Activated CD4-positive, alpha-beta T cell treated with anti-CD3 and anti-CD28 coated beads, Interleukin-10, Interleukin-2, amounts not matched to agents 100 ng/mL and 50 ng/mL, durations not matched to agents 16 hours and 8 hours (primary cell): ENCODE measurements around the gene TRIM16.
"Not testable (repeated sequence)": the region's sequence is repeated elsewhere in the genome, so short reads cannot be mapped to it uniquely, and the experiment has no call there.

ENCODE experiments used
- DNase-seq: peaks from one replicate; pipeline ENCODE4 v3.0.0-alpha.2; 2020

Gene TRIM16

GRCh38 chr17:15592960-15593359 is 91.2 kb downstream of the TRIM16 start:
- not testable (repeated sequence) for DNase-seq

DNA sequence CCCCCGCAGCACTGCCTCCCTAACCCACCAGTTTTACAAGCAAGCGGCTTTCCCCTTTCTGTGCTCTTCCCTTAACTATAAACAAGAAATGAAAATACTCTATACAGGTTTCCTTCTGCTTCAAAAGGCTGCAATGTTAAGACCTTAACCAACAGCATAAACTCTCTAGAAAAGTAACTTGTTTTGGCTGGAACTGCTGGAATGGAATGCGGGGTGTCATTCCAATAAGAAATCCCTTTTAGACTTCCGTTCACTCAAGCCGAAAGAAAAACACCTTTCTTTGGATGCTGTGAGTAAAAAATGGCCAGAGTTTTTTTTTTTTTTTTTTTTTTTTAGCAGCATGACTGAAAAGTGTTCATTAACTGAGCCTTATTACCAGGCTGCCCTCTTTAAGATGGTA is 92.1 kb downstream of the TRIM16 start:
- DNase-seq = not testable (repeated sequence)

DNA sequence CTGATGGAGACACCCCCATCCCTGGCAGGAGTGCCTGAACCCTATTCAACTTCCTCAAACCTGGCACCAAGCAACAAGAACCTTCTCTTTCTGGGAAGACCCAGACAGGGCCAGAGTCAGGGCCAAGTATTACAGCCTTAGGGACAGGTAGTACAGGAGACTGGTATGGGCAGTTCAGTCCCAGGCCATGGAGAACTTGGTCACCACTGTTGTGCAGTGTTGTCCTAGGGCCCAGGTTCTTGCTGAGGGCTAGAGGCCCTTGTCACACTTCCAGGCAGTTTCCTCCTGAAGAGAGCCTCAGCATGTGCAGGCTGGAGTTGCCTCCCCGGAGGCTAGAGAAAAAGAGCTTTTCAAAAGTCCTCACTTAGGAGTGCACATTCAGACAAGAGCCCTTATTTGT is 93.3 kb downstream of the TRIM16 start:
- DNase-seq = not testable (repeated sequence)

GRCh38 chr17:15589544-15590536 is 94.3 kb downstream of the TRIM16 start:
- peak; percentile 70 for DNase-seq

- DNase-seq = not testable (repeated sequence)
These were observed 96.1 kb downstream of the TRIM16 start for GRCh38 chr17:15588017-15588416.

- DNase-seq = not testable (repeated sequence)
These were observed 100.8 kb downstream of the TRIM16 start for GRCh38 chr17:15583313-15583712.

- DNase-seq = not testable (repeated sequence)
These were observed 102.6 kb downstream of the TRIM16 start for GRCh38 chr17:15581462-15581861.
